22Rv1 (cell line): ENCODE data around the gene RFLNA.

Experiments
- CTCF ChIP-seq: fragments of 450-650 bp; IDR thresholded peaks from 2 replicates; pipeline ENCODE4 v1.5.1; 2017; ENCODE audit warnings: mild to moderate bottlenecking
- ZFX ChIP-seq: fragments of 450-650 bp; IDR thresholded peaks from 2 replicates; pipeline ENCODE4 v1.6.1; 2017; ENCODE audit warnings: antibody characterized with exemption, borderline replicate concordance

GRCh38 chr12:124319368-124320050, 24.6 kb downstream of the RFLNA start:
- TF ChIP-seq CTCF (no peak), ZFX (no peak)
